Raji (cell line): Measurements from ENCODE around the gene RBM45.

ENCODE experiments used
- POLR2A ChIP-seq: IDR thresholded peaks from 2 replicates; pipeline ENCODE4 v1.6.1; 2011; ENCODE audit warnings: low read depth, low read length, control low read depth; ENCODE audit not compliant: insufficient read depth

The RBM45 gene

GRCh38 chr2:178088774-178089270, 23.4 kb upstream of the RBM45 start:
- no peak for TF ChIP-seq POLR2A

DNA sequence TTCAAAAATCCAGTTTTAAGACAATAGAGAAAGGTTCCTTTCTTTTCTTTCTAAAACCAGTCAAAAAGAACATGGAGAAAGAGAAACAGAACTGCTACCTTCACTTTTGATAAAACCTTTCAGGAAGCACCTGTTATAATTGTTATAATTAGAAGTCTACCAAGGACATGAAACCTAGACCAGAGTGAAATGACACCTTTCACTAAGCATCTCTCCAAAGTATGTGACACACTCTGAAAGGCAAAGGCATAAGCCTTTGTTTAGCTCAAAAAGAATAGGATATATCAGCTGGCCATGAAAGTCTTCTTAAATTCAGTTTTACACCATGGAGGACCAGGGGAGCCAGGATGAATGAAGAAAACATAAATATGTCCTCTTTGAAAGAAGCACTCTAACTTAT, 18.8 kb upstream of the RBM45 start:
- TF ChIP-seq POLR2A: no peak

DNA sequence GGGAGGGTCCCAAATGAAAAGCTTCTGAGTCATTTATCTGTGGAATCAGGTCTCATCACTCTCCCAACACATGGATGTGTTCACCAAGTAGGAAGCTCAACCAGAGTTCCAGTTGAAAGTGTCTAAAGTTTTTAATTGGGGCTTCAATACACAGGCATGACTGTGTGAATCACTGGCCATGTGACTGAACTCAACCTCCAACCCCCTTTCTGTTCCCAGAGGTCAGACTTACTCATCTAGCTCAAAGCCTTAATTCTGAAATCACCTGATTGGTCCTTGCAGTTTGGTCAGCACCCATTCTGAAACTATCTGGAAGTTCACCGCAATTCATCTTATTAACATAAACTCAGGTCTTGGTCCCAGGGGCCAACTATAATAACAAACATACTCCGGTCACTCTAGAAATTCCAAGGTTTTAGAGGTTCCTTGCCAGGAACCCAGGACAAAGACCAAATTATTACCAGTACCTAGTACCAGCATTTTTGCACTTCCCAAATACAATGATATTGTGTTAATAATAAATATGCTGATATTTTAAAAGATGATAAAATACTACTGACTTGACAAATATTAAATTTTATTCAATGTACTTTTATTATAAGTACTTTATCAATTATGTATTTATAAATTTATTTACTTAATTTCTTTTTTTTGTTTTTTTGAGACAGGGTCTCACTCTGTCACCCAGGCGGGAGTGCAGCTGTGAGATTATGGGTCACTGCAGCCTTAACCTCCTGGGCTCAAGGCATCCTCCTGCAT, 10.7 kb upstream of the RBM45 start:
- no peak for TF ChIP-seq POLR2A

DNA sequence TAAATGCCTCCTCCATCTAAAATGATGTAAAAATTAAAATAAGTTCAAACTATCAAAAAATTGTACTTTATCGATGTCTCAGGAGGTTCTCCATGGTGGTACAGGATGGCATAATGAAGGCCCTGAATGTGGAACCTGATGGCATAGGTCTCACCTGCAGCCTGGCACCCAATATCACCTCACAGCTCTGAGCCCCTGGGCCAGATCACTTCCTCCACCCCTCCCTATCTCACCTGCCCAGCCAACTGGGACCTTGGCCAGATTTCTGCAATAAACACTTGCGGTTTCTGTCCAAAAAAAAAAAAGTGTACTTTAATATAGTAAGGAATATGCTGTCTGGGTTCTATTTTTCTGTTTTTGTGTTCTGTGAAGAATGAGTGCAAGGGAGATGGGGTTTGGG, 6.7 kb upstream of the RBM45 start:
- no peak for TF ChIP-seq POLR2A

DNA sequence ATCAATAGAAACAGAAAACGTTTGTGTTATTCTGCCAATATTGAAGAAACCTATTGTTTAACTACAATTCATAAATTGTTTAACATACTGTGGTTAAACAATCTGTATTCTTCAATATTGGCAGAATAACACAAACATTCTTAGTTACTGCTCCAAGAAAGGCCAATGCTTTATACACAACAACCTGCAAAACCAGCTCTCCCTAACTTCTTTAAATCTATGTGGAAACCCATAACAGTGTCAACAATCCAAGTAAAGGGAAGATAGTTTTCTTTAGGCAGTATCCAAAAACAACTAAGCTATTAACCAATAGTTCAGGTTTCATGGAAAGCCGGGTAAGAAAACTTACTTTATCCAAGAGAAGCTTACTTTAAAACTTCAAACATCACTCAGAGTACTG, 6.2 kb upstream of the RBM45 start:
- no peak for TF ChIP-seq POLR2A

GRCh38 chr2:178108176-178108575, 4.1 kb upstream of the RBM45 start:
- no peak for TF ChIP-seq POLR2A

DNA sequence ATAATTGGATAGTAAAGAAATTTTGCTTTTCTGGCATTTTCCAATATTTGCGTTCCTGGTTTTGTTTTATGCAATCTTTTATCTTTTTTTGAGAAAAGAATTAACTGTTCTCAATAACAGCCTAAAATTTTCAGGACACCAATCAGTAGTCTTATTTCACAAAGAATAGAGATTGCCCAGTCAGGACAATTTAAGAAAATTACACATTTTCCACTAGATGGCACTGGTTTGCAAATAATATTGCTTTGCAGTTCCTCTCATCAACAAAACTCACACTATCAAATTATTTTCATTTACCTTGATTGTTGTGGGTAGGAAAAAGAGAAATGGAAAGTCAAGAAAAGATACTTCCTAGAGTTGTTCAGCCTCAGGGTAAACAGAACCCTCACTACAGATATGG, 2.4 kb upstream of the RBM45 start:
- no peak for TF ChIP-seq POLR2A

DNA sequence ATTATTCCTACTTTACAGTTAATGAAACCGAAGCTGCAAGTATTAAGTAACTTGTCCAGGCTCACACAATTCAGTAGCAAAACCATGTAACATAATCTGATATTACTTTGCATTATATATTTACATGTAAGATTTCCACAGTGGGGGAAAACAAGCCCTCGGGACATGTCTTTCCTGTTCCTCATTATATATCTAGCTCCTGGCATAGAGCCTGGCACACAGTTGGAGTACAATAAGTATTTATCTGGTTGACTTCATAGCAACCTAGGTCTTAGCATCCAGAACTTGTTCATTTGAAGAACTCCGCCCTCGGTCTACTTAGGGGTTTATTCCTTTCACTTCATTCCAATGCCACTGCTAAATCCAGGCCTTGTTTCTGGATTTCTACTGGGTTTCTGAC, 1.6 kb upstream of the RBM45 start:
- TF ChIP-seq POLR2A: no peak

DNA sequence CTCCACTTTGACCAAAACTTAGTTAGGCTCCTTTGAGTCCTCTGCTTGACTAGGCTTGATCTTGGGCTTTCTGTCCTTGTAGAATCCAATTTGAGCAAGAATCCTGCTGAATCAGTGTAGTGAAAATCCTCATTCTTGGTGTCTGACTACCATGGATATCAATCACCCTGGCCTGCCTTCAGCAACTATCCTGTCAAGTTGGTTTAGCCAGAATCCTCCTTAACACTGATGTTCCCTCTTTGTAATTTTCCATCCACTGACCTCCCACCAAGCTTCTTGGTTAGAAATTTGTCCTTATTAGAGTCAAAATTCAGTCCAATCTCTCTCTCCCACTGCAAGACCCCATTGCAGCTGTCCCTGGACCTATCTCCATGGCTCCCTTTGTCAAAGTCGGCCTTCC, 494 bp upstream of the RBM45 start:
- TF ChIP-seq POLR2A: no peak

DNA sequence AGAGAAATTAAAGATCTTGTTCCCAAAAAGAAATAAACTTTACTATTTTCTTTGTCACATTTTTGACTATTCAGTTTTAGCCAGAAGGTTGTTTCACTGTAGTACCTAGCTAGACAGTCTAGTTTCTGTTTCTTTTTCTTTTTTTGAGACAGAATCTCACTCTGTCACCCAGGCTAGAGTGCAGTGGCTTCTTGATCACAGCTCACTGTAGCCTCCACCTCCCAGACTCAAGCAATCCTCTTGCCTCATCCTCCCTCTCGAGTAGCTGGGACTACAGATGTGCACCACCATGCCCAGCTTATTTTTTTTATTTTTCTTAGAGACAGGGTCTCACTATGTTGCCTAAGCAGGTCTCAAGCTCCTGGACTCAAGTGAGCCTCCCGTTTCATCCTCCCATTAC, 2.2 kb downstream of the RBM45 start:
- TF ChIP-seq POLR2A: no peak

GRCh38 chr2:178115271-178115670, 3.0 kb downstream of the RBM45 start:
- no peak for TF ChIP-seq POLR2A

GRCh38 chr2:178117725-178118124, 5.5 kb downstream of the RBM45 start:
- no peak for TF ChIP-seq POLR2A

DNA sequence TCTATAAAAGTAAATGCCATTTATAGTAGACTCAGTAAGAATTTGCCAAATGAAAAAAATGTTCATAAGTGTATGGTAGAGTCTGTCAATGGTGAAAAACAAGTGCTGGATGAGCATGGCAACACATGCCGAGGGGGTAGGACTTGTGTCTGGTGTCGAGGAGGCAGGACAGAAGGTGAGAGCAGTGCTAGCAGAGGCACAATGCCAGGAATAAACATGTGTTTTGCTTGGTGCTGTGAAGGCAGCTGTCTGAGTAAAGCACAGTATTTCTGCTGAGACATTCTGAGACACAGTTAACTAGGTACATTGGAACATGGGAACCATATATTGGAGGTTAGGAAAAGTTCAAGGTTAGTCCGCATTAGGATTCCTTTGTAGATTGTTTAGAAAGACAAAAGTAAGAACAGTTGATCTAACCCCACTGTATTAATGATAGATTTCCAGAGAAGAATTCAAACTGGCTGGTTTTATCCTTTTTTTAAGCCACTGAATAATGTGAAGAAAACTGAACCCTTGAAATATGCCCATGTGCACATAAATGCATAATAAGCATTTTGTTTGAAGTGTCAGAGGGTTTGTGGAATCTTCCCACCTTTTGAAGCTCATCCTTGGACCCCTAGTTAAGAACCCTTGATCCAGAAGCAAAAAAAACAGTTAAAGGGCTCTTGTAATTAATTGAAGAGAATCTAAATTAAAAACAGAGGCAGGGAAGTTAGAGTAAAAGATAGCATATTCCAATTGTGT, 7.1 kb downstream of the RBM45 start:
- no peak for TF ChIP-seq POLR2A

- TF ChIP-seq POLR2A: no peak
Measured at GRCh38 chr2:178123163-178123562, 10.9 kb downstream of the RBM45 start.

DNA sequence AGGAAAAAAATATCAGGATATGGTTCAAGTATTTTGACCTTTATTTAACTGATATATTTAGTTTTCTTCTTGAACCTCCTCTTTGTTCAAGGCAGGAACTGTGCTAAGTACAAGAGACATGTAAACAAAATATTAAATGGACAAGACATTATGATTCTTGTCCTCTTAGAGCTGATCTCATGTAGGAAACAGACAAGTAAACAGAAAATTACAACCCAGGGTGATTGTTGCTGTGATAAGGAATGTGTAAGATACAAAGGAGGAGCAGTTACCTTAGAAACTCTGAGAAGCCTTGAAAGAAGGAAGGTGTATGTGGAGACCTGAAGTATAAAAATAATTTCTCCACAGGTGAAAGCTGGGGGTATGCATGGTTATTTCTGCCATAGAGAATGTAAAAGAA, 12.9 kb downstream of the RBM45 start:
- TF ChIP-seq POLR2A: no peak

- TF ChIP-seq POLR2A: no peak
Measured at GRCh38 chr2:178125862-178126261, 13.6 kb downstream of the RBM45 start.

- TF ChIP-seq POLR2A: no peak
Measured at GRCh38 chr2:178128836-178129630, 16.8 kb downstream of the RBM45 start.
